Memory B cell (primary cell): ENCODE results near the gene SESN1.

Experiments
- ATAC-seq: fragments of 150-1000 bp; cut with Tn5 transposase; 2 replicates; pipeline ENCODE4 v1.10.0; 2021; ENCODE audit warnings: low read depth, mild to moderate bottlenecking, moderate library complexity
- DNase-seq, 2 donors: peaks; one replicate each; pipeline ENCODE4 v3.0.0; 2022; ENCODE audit warnings: low spot score in 2 of 2
- H3K27ac Mint-ChIP-seq: one replicate; pipeline ENCODE4 v1.8.0; 2022; ENCODE audit warnings: mild to moderate bottlenecking, moderate library complexity, mixed read lengths
- H3K27me3 Mint-ChIP-seq: one replicate; pipeline ENCODE4 v1.8.0; 2022; ENCODE audit warnings: mixed read lengths
- H3K36me3 Mint-ChIP-seq: one replicate; pipeline ENCODE4 v1.8.0; 2022; ENCODE audit warnings: mild to moderate bottlenecking, mixed read lengths
- H3K4me1 Mint-ChIP-seq: one replicate; pipeline ENCODE4 v1.8.0; 2022; ENCODE audit warnings: mixed read lengths
- H3K4me3 Mint-ChIP-seq: one replicate; pipeline ENCODE4 v1.8.0; 2022; ENCODE audit warnings: mild to moderate bottlenecking, moderate library complexity, mixed read lengths
- H3K9me3 Mint-ChIP-seq: one replicate; pipeline ENCODE4 v1.8.0; 2022; ENCODE audit warnings: mixed read lengths

SESN1 gene

DNA sequence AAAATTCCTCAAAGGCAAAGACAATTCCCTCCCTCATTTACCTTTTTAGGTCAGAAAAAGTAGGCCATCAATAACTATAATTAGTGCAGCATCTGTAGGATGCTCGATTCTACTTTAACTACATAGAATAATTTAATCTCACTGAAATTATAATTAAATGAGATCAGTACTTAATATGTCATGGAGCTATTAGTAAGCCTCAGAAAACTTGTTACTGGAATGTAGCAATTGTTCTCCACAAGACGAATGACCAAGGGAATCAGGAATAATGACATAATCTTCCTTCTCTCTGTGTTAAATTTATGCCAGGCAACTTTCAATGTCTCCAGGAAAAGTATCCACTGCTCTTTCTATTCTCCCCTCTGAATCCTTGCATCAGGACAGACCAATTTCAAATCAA lies 34.1 kb downstream of the SESN1 start:
- H3K27ac Mint-ChIP-seq, result no peak overlapping the region
- H3K36me3 Mint-ChIP-seq, result no peaks in the 10 kb centered on the region
- ATAC-seq (no peak), DNase-seq (no peak)
- no peaks in the 10 kb centered on the region for H3K27me3 Mint-ChIP-seq
- peaks cover 7% of the 10 kb centered on the region for H3K4me1 Mint-ChIP-seq
- no peaks in the 10 kb centered on the region for H3K9me3 Mint-ChIP-seq
- no peak overlapping the region for H3K4me3 Mint-ChIP-seq

DNA sequence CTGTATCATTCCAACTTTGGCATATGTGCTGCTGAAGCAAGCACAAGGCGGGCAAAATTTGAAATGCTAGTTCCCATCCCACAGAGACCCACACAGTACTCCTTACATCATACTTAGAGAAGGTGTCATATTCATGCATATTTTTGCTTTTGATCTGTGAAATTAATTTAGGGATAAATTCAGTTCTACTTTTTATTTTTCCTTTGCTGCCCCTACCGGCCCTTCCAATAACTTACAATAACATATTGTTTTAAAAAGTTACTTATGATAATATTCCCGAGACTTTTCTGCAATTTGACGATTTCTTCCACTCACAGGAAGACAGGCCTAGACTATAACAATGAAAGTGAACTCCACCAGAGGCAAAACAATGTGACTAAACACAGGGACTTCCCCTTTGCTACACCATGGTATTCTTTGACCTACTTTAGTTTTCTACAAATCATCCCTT lies 35.0 kb downstream of the SESN1 start:
- H3K9me3 Mint-ChIP-seq, result no peaks in the 10 kb centered on the region
- peak overlapping the region; percentile 16 for H3K27ac Mint-ChIP-seq
- no peak overlapping the region for H3K4me3 Mint-ChIP-seq
- no peaks in the 10 kb centered on the region for H3K27me3 Mint-ChIP-seq
- DNase-seq, result no peak
- ATAC-seq, result peak; percentile 80
- peaks cover 7% of the 10 kb centered on the region for H3K4me1 Mint-ChIP-seq
- H3K36me3 Mint-ChIP-seq, result no peaks in the 10 kb centered on the region

DNA sequence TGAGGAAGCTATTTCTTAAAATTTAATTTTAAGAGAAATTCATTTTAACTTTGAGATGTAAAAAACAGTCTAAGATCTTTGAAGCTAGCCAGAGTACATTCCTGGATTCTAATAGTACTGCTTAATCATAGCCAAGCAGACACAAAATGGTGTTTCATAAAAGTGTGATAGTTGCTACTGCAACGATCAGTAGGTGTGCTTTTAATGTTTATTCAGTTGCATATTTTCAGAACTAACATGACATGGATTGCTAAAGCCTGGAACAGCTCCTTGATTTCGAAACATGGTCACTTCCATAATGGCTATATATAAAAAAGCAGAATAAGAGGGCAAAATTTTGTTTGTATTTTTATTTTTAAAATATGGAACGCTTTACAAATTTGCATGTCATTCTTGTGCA lies 35.5 kb downstream of the SESN1 start:
- Mint-ChIP-seq H3K9me3 (no peaks in the 10 kb centered on the region), H3K27ac (no peak overlapping the region), H3K4me3 (no peak overlapping the region), H3K4me1 (peaks cover 7% of the 10 kb centered on the region), H3K27me3 (no peaks in the 10 kb centered on the region), H3K36me3 (no peaks in the 10 kb centered on the region)
- ATAC-seq (no peak), DNase-seq (no peak)

DNA sequence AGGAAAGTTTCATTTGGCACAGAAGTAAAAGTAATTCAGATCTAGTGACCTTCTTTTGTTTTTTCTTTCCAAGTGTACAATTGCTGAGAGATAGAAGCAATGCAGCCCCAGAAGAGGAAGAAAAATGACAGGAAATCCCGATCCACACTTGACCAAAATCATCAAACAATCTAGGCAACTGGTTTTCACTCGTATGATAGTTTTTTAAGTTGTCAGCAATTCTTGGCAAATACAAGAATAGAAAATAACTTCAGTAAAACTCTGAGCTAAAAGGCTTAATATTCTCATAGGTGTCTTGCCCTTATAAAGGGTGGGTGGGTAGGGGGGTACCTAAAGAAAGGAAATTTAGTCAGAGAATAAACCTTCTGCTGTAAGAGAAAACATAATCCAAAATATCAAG lies 36.0 kb downstream of the SESN1 start:
- DNase-seq (no peak), ATAC-seq (no peak)
- Mint-ChIP-seq H3K27me3 (no peaks in the 10 kb centered on the region), H3K4me1 (peaks cover 7% of the 10 kb centered on the region), H3K9me3 (no peaks in the 10 kb centered on the region), H3K36me3 (no peaks in the 10 kb centered on the region), H3K27ac (no peak overlapping the region), H3K4me3 (no peak overlapping the region)

DNA sequence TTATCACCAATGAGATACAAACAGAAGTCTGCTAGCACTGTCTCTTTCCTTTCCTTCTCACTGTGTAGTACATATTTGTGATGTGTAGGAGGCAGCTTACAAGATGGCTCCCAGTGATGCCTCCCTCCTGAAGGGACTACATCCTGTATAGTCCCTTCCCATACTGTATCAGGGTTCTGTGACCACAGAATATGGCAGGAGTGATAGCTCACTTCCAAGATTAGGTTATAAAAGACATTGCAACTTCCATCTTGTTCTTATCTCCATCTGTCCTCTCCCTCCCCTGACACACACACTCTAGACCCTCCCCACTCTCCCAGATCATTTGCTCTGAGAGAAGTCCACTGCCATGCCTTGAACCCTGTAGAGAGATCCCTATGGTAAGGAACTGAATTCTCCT lies 38.0 kb downstream of the SESN1 start:
- H3K27ac Mint-ChIP-seq, result peak overlapping the region; percentile 39
- H3K27me3 Mint-ChIP-seq, result no peaks in the 10 kb centered on the region
- H3K9me3 Mint-ChIP-seq, result no peaks in the 10 kb centered on the region
- ATAC-seq, result no peak
- peaks cover 17% of the 10 kb centered on the region for H3K4me1 Mint-ChIP-seq
- H3K36me3 Mint-ChIP-seq, result no peaks in the 10 kb centered on the region
- H3K4me3 Mint-ChIP-seq, result no peak overlapping the region
- no peak for DNase-seq

DNA sequence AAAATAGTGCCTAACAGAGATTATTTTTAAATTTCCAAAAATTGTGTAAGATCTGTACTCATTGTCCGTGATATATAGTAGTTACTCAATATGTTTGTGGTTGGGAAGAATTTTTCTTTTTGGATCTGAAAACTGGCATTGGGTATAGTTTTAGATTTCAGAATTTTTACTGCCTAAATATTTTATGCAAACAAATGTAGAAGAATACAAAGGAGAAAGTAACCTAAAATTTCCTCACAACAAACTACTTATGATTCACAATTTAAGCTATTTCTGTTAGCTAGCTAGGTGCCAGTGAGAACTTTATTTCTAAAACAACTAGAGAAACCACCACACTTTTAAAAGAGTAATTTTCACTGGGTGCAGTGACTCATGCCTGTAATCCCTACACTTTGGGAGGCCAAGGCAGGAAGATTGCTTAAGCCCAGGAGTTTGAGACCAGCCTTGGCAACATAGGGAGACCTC lies 38.8 kb downstream of the SESN1 start:
- no peak overlapping the region for H3K27ac Mint-ChIP-seq
- DNase-seq (no peak), ATAC-seq (no peak)
- H3K9me3 Mint-ChIP-seq, result no peaks in the 10 kb centered on the region
- H3K4me1 Mint-ChIP-seq, result peaks cover 20% of the 10 kb centered on the region
- no peaks in the 10 kb centered on the region for H3K27me3 Mint-ChIP-seq
- H3K36me3 Mint-ChIP-seq, result no peaks in the 10 kb centered on the region
- no peak overlapping the region for H3K4me3 Mint-ChIP-seq

DNA sequence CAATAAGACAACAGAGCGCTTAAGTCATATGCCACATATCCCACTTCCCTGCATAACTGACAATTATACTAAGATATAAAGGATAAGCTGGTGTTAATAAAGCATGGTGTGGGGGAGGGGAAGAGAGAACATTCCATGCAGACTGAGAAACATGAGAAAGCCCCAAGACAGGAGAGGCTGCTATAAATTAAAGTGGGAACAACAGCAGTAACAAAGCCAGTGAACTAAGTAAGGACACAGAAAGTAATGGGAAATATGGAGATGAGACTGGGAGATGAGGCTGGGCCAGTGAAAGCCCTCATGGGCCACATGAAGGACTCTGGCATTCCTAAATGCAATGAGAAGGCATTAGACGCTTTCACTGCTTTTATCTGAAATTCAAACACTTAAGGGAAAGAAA lies 41.3 kb downstream of the SESN1 start:
- Mint-ChIP-seq H3K27me3 (no peaks in the 10 kb centered on the region), H3K4me3 (no peak overlapping the region), H3K9me3 (peaks cover 2% of the 10 kb centered on the region), H3K36me3 (peaks cover 4% of the 10 kb centered on the region), H3K4me1 (peaks cover 19% of the 10 kb centered on the region), H3K27ac (no peak overlapping the region)
- DNase-seq (no peak), ATAC-seq (no peak)

DNA sequence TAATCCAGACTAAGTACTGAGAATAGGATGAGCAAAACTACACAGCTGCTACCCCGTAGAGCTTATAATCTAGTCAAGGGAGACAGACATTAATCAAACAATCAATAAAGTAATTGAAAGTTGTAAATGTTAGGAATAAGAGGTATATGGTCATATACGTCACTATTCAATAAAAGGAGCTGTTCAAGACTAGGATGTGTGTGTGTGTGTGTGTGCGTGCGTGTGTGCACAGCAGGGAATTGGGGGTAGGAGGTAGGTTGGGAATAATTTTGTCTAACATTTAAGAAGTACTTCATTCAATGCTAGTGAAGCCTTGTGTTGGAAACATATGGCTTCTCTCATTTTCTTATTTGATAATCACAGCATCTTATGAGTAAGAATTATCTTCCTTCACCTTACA lies 41.8 kb downstream of the SESN1 start:
- Mint-ChIP-seq H3K4me1 (peaks cover 19% of the 10 kb centered on the region), H3K27ac (no peak overlapping the region), H3K9me3 (peaks cover 2% of the 10 kb centered on the region), H3K27me3 (no peaks in the 10 kb centered on the region), H3K36me3 (peaks cover 4% of the 10 kb centered on the region), H3K4me3 (no peak overlapping the region)
- no peak for DNase-seq
- ATAC-seq, result no peak

DNA sequence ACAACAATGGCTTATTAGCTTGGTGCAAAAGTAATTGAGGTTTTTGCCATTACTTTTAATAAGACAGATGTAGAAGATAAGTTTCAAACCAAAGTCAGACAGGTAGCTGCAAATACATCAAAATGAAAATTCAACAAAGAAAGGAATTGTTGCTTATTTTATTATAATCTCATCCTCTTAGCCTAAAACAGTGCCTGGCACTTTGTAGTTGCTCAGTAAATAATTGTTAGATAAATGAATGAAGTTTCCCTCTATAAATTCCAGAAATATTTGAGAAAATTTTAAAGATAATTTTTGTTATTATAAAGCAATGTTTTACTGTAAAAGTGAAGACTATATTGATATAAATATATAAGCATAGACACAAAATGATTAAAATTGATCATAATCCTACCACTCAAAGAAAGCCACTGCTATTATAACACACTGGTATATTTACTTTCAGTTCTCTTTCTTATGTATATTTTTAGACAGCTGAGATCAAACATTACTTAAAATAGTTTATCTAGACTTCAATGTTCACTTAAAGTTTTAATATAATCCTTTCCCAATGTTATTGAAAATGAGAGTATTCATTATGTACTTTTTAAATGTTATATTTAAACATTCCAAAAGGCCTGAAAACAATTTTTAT lies 42.5 kb downstream of the SESN1 start:
- Mint-ChIP-seq H3K9me3 (peaks cover 2% of the 10 kb centered on the region), H3K4me1 (peaks cover 19% of the 10 kb centered on the region), H3K27ac (no peak overlapping the region), H3K4me3 (no peak overlapping the region), H3K27me3 (no peaks in the 10 kb centered on the region), H3K36me3 (peaks cover 4% of the 10 kb centered on the region)
- ATAC-seq, result no peak
- no peak for DNase-seq

DNA sequence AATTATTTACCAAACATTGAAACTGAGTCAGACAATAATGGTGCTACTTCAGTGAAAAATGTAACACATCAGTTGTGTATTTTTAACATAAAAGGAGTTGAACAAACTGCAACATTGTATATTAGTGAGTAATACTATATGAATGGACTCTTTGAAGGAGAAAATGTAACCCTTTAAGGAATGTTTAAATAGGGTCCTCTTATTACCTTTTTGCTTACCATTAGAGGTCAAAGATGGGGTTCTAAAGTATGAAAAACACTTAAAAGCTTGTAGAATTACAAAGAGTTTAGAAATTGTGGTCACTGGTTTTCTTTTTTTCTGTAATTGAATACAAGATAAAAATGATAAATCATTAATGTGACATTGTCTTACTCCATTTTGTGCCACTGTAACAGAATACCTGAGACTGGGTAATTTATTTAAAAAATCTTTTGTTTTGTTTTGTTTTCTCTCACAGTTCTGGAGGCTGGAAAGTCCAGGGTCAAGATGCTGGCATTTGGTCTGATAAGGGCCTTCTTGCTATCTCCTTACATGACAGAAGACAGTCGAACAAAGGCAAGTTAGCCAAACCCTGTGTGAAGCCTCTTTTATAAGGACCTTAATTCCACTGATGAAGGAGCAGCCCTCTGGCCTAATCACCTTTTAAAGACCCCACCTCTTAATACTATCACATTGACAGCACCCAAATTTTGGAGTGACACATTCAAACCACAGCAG lies 43.2 kb downstream of the SESN1 start:
- Mint-ChIP-seq H3K4me1 (peaks cover 19% of the 10 kb centered on the region), H3K27me3 (no peaks in the 10 kb centered on the region), H3K4me3 (no peak overlapping the region), H3K36me3 (peaks cover 4% of the 10 kb centered on the region), H3K9me3 (peaks cover 2% of the 10 kb centered on the region), H3K27ac (no peak overlapping the region)
- DNase-seq (no peak), ATAC-seq (no peak)

DNA sequence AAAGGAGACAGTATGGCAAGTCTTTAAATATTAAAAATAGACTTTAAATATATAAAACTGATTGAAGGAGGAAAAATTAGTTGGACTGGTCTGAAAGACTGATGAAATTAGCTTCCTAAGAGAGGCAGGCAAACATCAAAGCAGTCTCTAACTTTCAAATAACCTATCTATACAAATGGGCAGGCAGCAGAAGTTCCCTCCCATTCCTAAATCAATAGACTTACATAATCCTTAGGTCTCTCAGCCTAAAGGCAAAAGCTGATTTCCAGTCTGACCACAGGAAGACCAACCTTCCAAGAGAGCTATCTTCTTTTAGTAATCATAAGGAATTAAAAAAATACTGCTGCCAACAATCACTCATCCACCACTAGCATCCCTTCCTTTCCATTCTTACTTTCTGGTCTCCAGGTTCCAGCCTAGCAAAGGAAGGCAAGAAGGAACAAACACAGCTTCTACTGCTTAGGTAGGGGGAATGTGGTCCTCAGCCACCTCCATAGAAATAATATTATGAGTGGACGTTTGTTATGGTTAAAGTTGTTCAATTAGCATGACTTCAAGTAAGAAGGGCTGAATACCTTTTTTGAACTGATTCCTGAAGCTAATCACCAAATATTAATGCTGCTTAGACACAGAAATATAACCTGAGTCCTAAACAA lies 44.1 kb downstream of the SESN1 start:
- Mint-ChIP-seq H3K27me3 (no peaks in the 10 kb centered on the region), H3K27ac (no peak overlapping the region), H3K9me3 (peaks cover 2% of the 10 kb centered on the region), H3K4me3 (no peak overlapping the region), H3K4me1 (peaks cover 19% of the 10 kb centered on the region), H3K36me3 (peaks cover 4% of the 10 kb centered on the region)
- no peak for DNase-seq
- ATAC-seq, result no peak

DNA sequence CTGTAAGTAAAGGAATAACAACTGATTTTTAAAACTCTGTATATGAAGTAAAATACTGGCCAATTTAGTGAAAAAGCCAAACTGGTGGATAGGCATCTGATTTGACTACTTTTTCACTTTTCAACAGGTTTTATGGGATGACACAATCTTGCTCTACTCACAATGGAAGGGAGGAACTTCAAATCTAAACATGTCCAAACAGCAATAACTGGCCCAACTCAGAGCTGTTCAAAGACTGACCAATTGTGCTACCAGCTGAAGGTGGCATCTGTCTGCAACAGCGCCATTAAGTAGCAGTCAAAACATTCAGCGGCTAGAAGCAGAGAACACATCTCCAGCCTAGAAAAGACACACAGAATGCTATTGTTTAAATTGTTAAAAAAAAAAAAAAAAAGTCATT lies 44.6 kb downstream of the SESN1 start:
- DNase-seq (no peak), ATAC-seq (no peak)
- peaks cover 19% of the 10 kb centered on the region for H3K4me1 Mint-ChIP-seq
- H3K27me3 Mint-ChIP-seq, result no peaks in the 10 kb centered on the region
- no peak overlapping the region for H3K27ac Mint-ChIP-seq
- H3K4me3 Mint-ChIP-seq, result no peak overlapping the region
- peaks cover 2% of the 10 kb centered on the region for H3K9me3 Mint-ChIP-seq
- H3K36me3 Mint-ChIP-seq, result peaks cover 4% of the 10 kb centered on the region

DNA sequence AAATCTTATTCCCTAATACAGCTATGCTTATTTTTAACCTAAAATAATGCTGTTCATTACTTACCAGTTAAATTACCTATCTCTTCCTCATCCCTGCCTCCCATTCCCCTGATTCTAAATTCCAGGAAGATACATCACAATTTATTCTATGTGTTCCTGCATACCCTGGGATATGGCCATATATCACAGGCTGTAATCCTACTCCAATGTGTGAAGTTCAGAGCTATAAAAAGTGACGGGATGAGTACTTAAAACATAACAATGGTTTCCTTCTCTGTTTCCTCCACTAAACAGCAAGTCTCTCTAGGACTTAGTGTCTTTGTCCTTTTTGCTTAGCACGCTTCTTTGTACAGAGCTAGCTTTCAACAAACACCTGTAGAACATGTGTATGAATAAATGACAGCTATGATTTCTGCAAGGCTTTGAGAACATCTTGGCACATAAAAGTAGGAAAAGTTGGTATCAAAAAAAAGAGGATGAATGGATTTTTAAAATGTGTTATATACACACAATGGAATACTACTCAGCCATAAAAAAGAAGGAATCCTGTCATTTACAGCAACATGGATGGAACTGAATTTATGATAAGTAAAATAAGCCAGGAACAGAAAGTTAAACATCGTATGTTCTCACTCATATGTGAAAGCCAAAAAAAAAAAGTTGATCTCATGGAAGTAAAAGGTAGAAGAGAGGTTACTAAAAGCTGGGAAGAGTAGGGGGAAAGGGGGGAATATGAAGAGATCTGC lies 45.8 kb downstream of the SESN1 start:
- Mint-ChIP-seq H3K4me3 (no peak overlapping the region), H3K9me3 (peaks cover 2% of the 10 kb centered on the region), H3K27me3 (no peaks in the 10 kb centered on the region), H3K36me3 (peaks cover 4% of the 10 kb centered on the region), H3K27ac (no peak overlapping the region), H3K4me1 (peaks cover 19% of the 10 kb centered on the region)
- ATAC-seq, result no peak
- no peak for DNase-seq

DNA sequence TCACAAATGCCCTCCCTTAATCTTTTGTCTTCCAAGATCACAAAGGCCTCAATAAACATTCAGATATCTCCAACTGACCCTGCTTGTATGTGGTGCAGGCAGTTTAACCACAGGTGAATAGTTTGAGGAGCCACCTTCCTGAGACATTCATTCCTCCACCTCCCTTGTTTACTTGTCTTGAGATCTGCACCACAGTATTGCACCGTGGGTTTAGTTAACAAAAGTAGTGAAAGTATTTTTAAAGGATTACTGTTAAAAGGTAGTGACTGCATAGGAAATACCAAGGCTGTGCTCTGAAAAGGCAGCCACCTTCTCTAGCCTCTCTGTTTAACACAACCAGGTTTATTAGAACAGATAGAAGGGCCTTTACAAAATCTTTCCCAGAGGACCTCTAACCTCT lies 46.5 kb downstream of the SESN1 start:
- H3K4me1 Mint-ChIP-seq, result peaks cover 15% of the 10 kb centered on the region
- peaks cover 4% of the 10 kb centered on the region for H3K36me3 Mint-ChIP-seq
- DNase-seq, result no peak
- peaks cover 2% of the 10 kb centered on the region for H3K9me3 Mint-ChIP-seq
- no peak for ATAC-seq
- no peak overlapping the region for H3K4me3 Mint-ChIP-seq
- H3K27ac Mint-ChIP-seq, result no peak overlapping the region
- H3K27me3 Mint-ChIP-seq, result no peaks in the 10 kb centered on the region
